Fibroblast of pulmonary artery (primary cell): ENCODE results near the gene FAM168A.

Experiments
- DNase-seq: peaks from one replicate; pipeline ENCODE4 v3.0.0-alpha.2; 2010; ENCODE audit warnings: low read depth
- H3K4me3 ChIP-seq: replicated peaks from 2 replicates; pipeline ENCODE4 v1.5.1; 2011; ENCODE audit warnings: low read depth, mild to moderate bottlenecking, control low read depth, low read length, moderate library complexity
- CTCF ChIP-seq: IDR thresholded peaks from 2 replicates; pipeline ENCODE4 v1.5.1; 2011; ENCODE audit warnings: mild to moderate bottlenecking, control low read depth, low read length, inconsistent platforms; ENCODE audit errors: missing control alignments

The FAM168A gene

GRCh38 chr11:73355109-73355508 is 242.8 kb downstream of the FAM168A start:
- TF ChIP-seq CTCF, result no peak
- DNase-seq, result no peak
- no peak overlapping the region for H3K4me3 ChIP-seq

- no peak for DNase-seq
- TF ChIP-seq CTCF, result no peak
- no peak overlapping the region for H3K4me3 ChIP-seq
Observed at GRCh38 chr11:73353422-73353821, 244.5 kb downstream of the FAM168A start.

GRCh38 chr11:73350908-73351636 is 246.8 kb downstream of the FAM168A start:
- no peak overlapping the region for H3K4me3 ChIP-seq
- DNase-seq, result peak; percentile 88
- peak; percentile 100 for TF ChIP-seq CTCF
